HG03135 (cell line): ENCODE results near the gene AHI1.

Source experiments
- ATAC-seq: cut with Tn5 transposase; IDR thresholded peaks from one replicate; pipeline ENCODE4 v1.9.1; 2021; ENCODE audit warnings: mild to moderate bottlenecking, moderate library complexity; ENCODE audit not compliant: unreplicated experiment

Gene AHI1

GRCh38 chr6:135304883-135305282 lies 192.7 kb downstream of the AHI1 start:
- no peak for ATAC-seq

GRCh38 chr6:135301304-135301703 lies 196.2 kb downstream of the AHI1 start:
- no peak for ATAC-seq

GRCh38 chr6:135300576-135300975 lies 197.0 kb downstream of the AHI1 start:
- no peak for ATAC-seq

GRCh38 chr6:135299256-135299655 lies 198.3 kb downstream of the AHI1 start:
- no peak for ATAC-seq

GRCh38 chr6:135298455-135298854 lies 199.1 kb downstream of the AHI1 start:
- ATAC-seq = no peak

GRCh38 chr6:135296715-135297114 lies 200.8 kb downstream of the AHI1 start:
- no peak for ATAC-seq

GRCh38 chr6:135295085-135295484 lies 202.5 kb downstream of the AHI1 start:
- ATAC-seq = no peak

GRCh38 chr6:135291288-135292076 lies 206.1 kb downstream of the AHI1 start:
- ATAC-seq = no peak

- ATAC-seq = no peak
Observed at GRCh38 chr6:135289816-135290215, 207.7 kb downstream of the AHI1 start.

GRCh38 chr6:135286962-135287538 lies 210.5 kb downstream of the AHI1 start:
- no peak for ATAC-seq

GRCh38 chr6:135285165-135285564 lies 212.4 kb downstream of the AHI1 start:
- no peak for ATAC-seq

- no peak for ATAC-seq
Observed at GRCh38 chr6:135283926-135284325, 213.6 kb downstream of the AHI1 start.

GRCh38 chr6:135282395-135282794 lies 215.1 kb downstream of the AHI1 start:
- ATAC-seq = no peak

- ATAC-seq = no peak
Observed at GRCh38 chr6:135281964-135282363, 215.6 kb downstream of the AHI1 start.

- ATAC-seq = no peak
Observed at GRCh38 chr6:135281227-135281626, 216.3 kb downstream of the AHI1 start.

GRCh38 chr6:135280375-135281136 lies 217.0 kb downstream of the AHI1 start:
- no peak for ATAC-seq

- no peak for ATAC-seq
Observed at GRCh38 chr6:135277422-135277821, 220.1 kb downstream of the AHI1 start.

GRCh38 chr6:135274561-135275293 lies 222.8 kb downstream of the AHI1 start:
- ATAC-seq = no peak

- ATAC-seq = no peak
Observed at GRCh38 chr6:135271626-135272025, 225.9 kb downstream of the AHI1 start.

GRCh38 chr6:135270676-135271536 lies 226.6 kb downstream of the AHI1 start:
- no peak for ATAC-seq
